ENCODE results near the gene RUNX1.

DNA sequence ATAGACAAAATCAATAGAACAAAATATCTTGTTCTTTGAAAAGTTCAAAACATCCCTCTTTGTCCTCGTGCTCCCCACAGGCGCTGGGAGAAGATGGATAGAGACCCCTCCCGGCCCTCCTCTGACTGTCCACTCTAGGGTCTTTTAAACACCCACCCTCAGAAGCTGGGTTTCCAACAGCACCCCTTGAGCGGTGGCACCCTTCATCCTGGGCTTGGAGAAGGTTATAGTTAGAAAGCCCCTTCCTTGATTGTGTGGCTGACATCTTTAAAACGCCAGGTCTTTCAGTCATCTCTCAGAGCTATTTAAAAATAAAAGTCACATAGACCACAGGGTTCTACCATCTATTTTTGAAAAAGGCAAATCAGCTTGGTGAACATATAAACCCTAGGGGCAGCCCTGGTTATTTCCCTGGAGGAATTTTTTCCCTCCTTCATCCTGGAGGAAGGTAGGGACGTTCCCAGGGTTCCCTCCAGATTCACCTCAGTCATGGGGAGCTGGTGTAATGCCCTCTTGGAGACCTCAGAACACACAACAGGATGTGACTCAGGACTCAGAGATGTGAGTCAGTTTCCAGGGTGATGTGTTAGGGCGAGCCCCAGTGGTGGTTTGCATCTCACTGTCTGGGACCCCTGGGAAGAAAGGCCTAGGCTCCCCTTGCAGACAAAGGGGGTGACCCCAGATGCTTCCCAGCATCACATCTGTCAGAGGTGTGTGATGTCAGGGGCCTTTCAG lies 241.8 kb downstream of the RUNX1 start:
- TF ChIP-seq, protein P1, sequence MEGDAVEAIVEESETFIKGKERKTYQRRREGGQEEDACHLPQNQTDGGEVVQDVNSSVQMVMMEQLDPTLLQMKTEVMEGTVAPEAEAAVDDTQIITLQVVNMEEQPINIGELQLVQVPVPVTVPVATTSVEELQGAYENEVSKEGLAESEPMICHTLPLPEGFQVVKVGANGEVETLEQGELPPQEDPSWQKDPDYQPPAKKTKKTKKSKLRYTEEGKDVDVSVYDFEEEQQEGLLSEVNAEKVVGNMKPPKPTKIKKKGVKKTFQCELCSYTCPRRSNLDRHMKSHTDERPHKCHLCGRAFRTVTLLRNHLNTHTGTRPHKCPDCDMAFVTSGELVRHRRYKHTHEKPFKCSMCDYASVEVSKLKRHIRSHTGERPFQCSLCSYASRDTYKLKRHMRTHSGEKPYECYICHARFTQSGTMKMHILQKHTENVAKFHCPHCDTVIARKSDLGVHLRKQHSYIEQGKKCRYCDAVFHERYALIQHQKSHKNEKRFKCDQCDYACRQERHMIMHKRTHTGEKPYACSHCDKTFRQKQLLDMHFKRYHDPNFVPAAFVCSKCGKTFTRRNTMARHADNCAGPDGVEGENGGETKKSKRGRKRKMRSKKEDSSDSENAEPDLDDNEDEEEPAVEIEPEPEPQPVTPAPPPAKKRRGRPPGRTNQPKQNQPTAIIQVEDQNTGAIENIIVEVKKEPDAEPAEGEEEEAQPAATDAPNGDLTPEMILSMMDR (conservative IDR thresholded peaks at IDR 0.05), result no peak
- TF ChIP-seq ZFX (IDR thresholded peaks at IDR 0.05), result no peak

Measured in C4-2B (cell line).